OCI-LY3 (cell line): ENCODE data around the gene SHROOM2.

ENCODE experiments used
- CTCF ChIP-seq: fragments of 200-600, 300-600 bp; sonication (generic); IDR thresholded peaks from 2 replicates; pipeline ENCODE4 v1.5.1; 2014; ENCODE audit warnings: antibody characterized with exemption, low read length, low read depth
- EZH2phosphoT487 ChIP-seq: fragments of 200-600 bp; shearing (Covaris generic); IDR thresholded peaks from 2 replicates; pipeline ENCODE4 v1.6.1; 2018; ENCODE audit warnings: antibody characterized with exemption, mixed run types, low read depth

- no peak for TF ChIP-seq CTCF
- TF ChIP-seq EZH2phosphoT487 = no peak
These were observed 81.5 kb downstream of the SHROOM2 start for GRCh38 chrX:9867753-9868152.
